Endothelial cell of umbilical vein (primary cell): Measurements from ENCODE around the gene MCUR1. TPM values are rescaled to one million over a fixed set of nuclear protein-coding genes. Genes with fewer than 3 reads are reported as not detected.

Source experiments
- BruUV-seq: library from RNA; stranded (reverse); fragments of 400-500 nt; replicated peaks from 2 replicates; lab custom pipeline; 2021; lab: Mats Ljungman, UMichigan
- CTCF ChIA-PET: fragments of 300-600, 350-600 bp; sonication (Branson Sonifier 250); formaldehyde crosslinking; loops from one replicate; lab custom pipeline; 2021; ENCODE audit warnings: antibody characterized with exemption, inconsistent platforms; lab: Charles Lee
- POLR2A ChIA-PET: fragments of 300-600, 350-600 bp; sonication (Branson Sonifier 250); formaldehyde crosslinking; loops from one replicate; lab custom pipeline; 2021; ENCODE audit warnings: antibody characterized with exemption, inconsistent platforms; lab: Charles Lee
- DNase-seq: peaks from one replicate; pipeline ENCODE4 v3.0.0-alpha.2; 2011; ENCODE audit warnings: low read depth, low spot score
- FAIRE-seq: peaks from 2 replicates; lab custom pipeline; 2011; peaks lifted over from hg19 to GRCh38; lab: Jason Lieb, UNC
- H2AFZ ChIP-seq: 2 replicates; pipeline ENCODE4 v1.6.0; 2012; ENCODE audit warnings: low read depth, low read length, control low read depth, inconsistent platforms
- H3K27ac ChIP-seq: 2 replicates; pipeline ENCODE4 v1.5.1; 2011; ENCODE audit warnings: low read depth, mild to moderate bottlenecking, control low read depth, low read length, moderate library complexity; ENCODE audit not compliant: insufficient read depth
- H3K27me3 ChIP-seq, 2 experiments: 2 replicates each; pipeline versions ENCODE4 v1.6.0 to v1.6.1; 2011; ENCODE audit warnings: low read length in 2 of 2, mixed read lengths in 1 of 2; ENCODE audit not compliant: control insufficient read depth in 2 of 2, insufficient read depth in 2 of 2
- H3K36me3 ChIP-seq, 2 experiments: 2 replicates in 1 of 2; 3 replicates in 1 of 2; pipeline ENCODE4 v1.5.1; 2011; ENCODE audit warnings: low read length in 2 of 2, mild to moderate bottlenecking in 1 of 2, moderate library complexity in 1 of 2; ENCODE audit not compliant: control insufficient read depth in 2 of 2, insufficient read depth in 2 of 2; ENCODE audit errors: extremely low read depth in 1 of 2
- H3K4me1 ChIP-seq: 3 replicates; pipeline ENCODE4 v1.5.1; 2011; ENCODE audit warnings: mild to moderate bottlenecking, low read length; ENCODE audit not compliant: control insufficient read depth, insufficient read depth; ENCODE audit errors: extremely low read depth
- H3K4me2 ChIP-seq: 2 replicates; pipeline ENCODE4 v1.6.1; 2011; ENCODE audit warnings: low read length, control low read depth, mixed read lengths; ENCODE audit not compliant: insufficient read depth
- H3K4me3 ChIP-seq, 3 experiments: fragments of 200-600 bp in 1 of 3; sonication (generic), shearing (Covaris generic) in 1 of 3; replicated peaks in 1 of 3; 2 replicates each; pipeline ENCODE4 v1.5.1; 2011 to 2016; ENCODE audit warnings: control low read depth in 3 of 3, low read length in 3 of 3, mild to moderate bottlenecking in 2 of 3, inconsistent platforms in 1 of 3, low read depth in 1 of 3, moderate library complexity in 1 of 3; ENCODE audit not compliant: insufficient read depth in 1 of 3
- H3K79me2 ChIP-seq: 2 replicates; pipeline ENCODE4 v1.6.0; 2012; ENCODE audit warnings: low read length, inconsistent platforms; ENCODE audit not compliant: control insufficient read depth, insufficient read depth
- H3K9ac ChIP-seq: replicated peaks from 2 replicates; pipeline ENCODE3; 2011; ENCODE audit warnings: low read length, control low read depth; ENCODE audit not compliant: insufficient read depth; ENCODE audit errors: extremely low read depth
- H3K9me1 ChIP-seq: replicated peaks from 3 replicates; pipeline ENCODE4 v1.6.0; 2011; ENCODE audit warnings: mild to moderate bottlenecking, low read length; ENCODE audit not compliant: control insufficient read depth, insufficient read depth; ENCODE audit errors: extremely low read depth
- H3K9me3 ChIP-seq: replicated peaks from 2 replicates; pipeline ENCODE4 v1.5.1; 2012; ENCODE audit warnings: low read length, inconsistent platforms; ENCODE audit not compliant: control insufficient read depth, insufficient read depth
- H4K20me1 ChIP-seq: replicated peaks from 2 replicates; pipeline ENCODE3; 2011; ENCODE audit warnings: mild to moderate bottlenecking, low read length; ENCODE audit not compliant: control insufficient read depth, insufficient read depth; ENCODE audit errors: extremely low read depth
- EZH2 ChIP-seq: IDR thresholded peaks from 2 replicates; pipeline ENCODE4 v1.6.1; 2012; ENCODE audit warnings: borderline replicate concordance, low read depth, mild to moderate bottlenecking, moderate library complexity, low read length, inconsistent platforms; ENCODE audit not compliant: severe bottlenecking
- FOS ChIP-seq: IDR thresholded peaks from 2 replicates; pipeline ENCODE4 v1.6.1; 2011; ENCODE audit warnings: mild to moderate bottlenecking, low read length, moderate library complexity, borderline replicate concordance; ENCODE audit not compliant: insufficient read depth
- GATA2 ChIP-seq: IDR thresholded peaks from 2 replicates; pipeline ENCODE4 v1.7.0; 2011; ENCODE audit warnings: low read depth, mild to moderate bottlenecking, moderate library complexity, mixed read lengths, low read length; ENCODE audit not compliant: insufficient read length, insufficient read depth
- JUN ChIP-seq: IDR thresholded peaks from 2 replicates; pipeline ENCODE4 v1.6.1; 2011; ENCODE audit warnings: borderline replicate concordance, low read depth; ENCODE audit not compliant: insufficient read length, insufficient read depth
- MYC ChIP-seq: IDR thresholded peaks from one replicate; pipeline ENCODE4 v1.6.1; 2011; ENCODE audit warnings: mild to moderate bottlenecking, low read depth, low read length
- POLR2A ChIP-seq: IDR thresholded peaks from 2 replicates; pipeline ENCODE4 v1.6.1; 2012; ENCODE audit warnings: low read depth, mild to moderate bottlenecking, control low read depth, low read length
- POLR2AphosphoS5 ChIP-seq: IDR thresholded peaks from 2 replicates; pipeline ENCODE4 v1.6.1; 2012; ENCODE audit warnings: low read depth, mild to moderate bottlenecking, control low read depth, low read length, moderate library complexity; ENCODE audit not compliant: insufficient read depth
- dilution Hi-C: fragments of 300-500 bp; cut with MboI; formaldehyde crosslinking; loops from one replicate; pipeline ENCODE4 v1.15.0; 2019; ENCODE audit warnings: low sequenced_read_pairs; ENCODE audit not compliant: extremely low pct_ligation_motif_present
- intact Hi-C: fragments of 100-400 bp; cut with micrococcal nuclease; formaldehyde crosslinking; loops from one replicate; pipeline ENCODE4 v1.10.0; 2022
- polyA plus RNA-seq, 4 experiments: library from polyadenylated mRNA; depleted of rRNA in 3 of 4; stranded (reverse) in 3 of 4; unstranded in 1 of 4; fragments of >200 nt; gene quantifications; 2 replicates each; pipeline versions ENCODE4 v1.2.1 to v1.2.3, GENCODE V29; 2011 to 2012; ENCODE audit warnings: missing spikeins in 1 of 4
- total RNA-seq: library from RNA; stranded (reverse); gene quantifications from 2 replicates; pipeline ENCODE4 v1.2.3, GENCODE V29; 2021
- TF ChIP-seq, protein P1 (sequence below), 2 donors: IDR thresholded peaks; 1 replicate in 1 of 2; 2 replicates in 1 of 2; pipeline ENCODE4 v1.5.1; 2011; ENCODE audit warnings: low read length in 2 of 2, mild to moderate bottlenecking in 2 of 2, moderate library complexity in 2 of 2, control low read depth in 1 of 2, inconsistent platforms in 1 of 2, low read depth in 1 of 2; ENCODE audit not compliant: insufficient read depth in 1 of 2; ENCODE audit errors: extremely low read depth in 1 of 2
- TF ChIP-seq, protein P2 (sequence below): IDR thresholded peaks from 2 replicates; pipeline ENCODE4 v1.6.1; 2011; ENCODE audit not compliant: insufficient read depth, insufficient read length

The MCUR1 gene
- total and polyA plus RNA-seq, 2 donors (not counting 3 experiments of a cell fraction or from before 2014, with no cell fraction given), result 6.2 to 21.2 TPM

DNA sequence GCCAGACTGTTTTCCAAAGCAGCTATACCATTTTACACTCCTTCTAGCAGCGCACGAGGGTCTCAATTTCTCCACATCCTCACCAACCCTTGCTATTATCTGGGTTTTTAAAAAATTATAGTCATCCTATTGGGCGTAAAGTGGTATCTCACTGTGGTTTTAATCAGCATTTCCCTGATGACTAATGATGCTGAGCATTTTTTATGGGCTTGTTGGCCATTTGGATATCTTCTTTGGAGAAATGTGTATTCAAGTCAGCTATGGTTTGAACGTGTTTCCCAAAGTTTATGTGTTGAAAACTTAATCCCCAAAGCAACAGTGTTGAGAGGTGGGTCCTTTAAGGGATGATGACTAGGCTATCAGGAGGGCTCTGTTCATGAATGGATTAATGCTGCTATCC, 6.7 kb downstream of the MCUR1 start:
- ChIA-PET CTCF (interaction anchor here (1.0 to 1.5 kb wide), 2 partner anchors 11 to 259 kb away, joined by 3 to 6 read pairs; no protein-coding TSS in a partner anchor), POLR2A (no interaction called here)
- FAIRE-seq, result no peak
- H3K79me2 ChIP-seq, result peaks cover 14% of the 10 kb centered on the region
- no peak overlapping the region for H2AFZ ChIP-seq
- no peaks in the 10 kb centered on the region for H3K4me1 ChIP-seq
- intact Hi-C loops, result no loop called here
- TF ChIP-seq, protein P1, sequence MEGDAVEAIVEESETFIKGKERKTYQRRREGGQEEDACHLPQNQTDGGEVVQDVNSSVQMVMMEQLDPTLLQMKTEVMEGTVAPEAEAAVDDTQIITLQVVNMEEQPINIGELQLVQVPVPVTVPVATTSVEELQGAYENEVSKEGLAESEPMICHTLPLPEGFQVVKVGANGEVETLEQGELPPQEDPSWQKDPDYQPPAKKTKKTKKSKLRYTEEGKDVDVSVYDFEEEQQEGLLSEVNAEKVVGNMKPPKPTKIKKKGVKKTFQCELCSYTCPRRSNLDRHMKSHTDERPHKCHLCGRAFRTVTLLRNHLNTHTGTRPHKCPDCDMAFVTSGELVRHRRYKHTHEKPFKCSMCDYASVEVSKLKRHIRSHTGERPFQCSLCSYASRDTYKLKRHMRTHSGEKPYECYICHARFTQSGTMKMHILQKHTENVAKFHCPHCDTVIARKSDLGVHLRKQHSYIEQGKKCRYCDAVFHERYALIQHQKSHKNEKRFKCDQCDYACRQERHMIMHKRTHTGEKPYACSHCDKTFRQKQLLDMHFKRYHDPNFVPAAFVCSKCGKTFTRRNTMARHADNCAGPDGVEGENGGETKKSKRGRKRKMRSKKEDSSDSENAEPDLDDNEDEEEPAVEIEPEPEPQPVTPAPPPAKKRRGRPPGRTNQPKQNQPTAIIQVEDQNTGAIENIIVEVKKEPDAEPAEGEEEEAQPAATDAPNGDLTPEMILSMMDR (IDR thresholded peaks at IDR 0.05; ENCODE audit: extremely low read depth in 1 of 2, insufficient read depth in 1 of 2, low read depth in 1 of 2, low read length in 2 of 2), result no peak
- TF ChIP-seq, protein P2, sequence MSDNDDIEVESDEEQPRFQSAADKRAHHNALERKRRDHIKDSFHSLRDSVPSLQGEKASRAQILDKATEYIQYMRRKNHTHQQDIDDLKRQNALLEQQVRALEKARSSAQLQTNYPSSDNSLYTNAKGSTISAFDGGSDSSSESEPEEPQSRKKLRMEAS, result no peak
- TF ChIP-seq POLR2A, result no peak
- no peak for TF ChIP-seq EZH2
- TF ChIP-seq POLR2AphosphoS5, result no peak
- no peak for TF ChIP-seq MYC
- TF ChIP-seq GATA2, result no peak
- no peak for TF ChIP-seq JUN
- TF ChIP-seq FOS, result no peak
- H3K9me1 ChIP-seq, result no peaks in the 10 kb centered on the region
- dilution Hi-C loops, result no loop called here
- BruUV-seq, result no TSS peak
- no peaks in the 10 kb centered on the region for H3K9me3 ChIP-seq
- no peak for DNase-seq
- peaks cover 0 to 2% of the 10 kb centered on the region in 2 experiments for H3K36me3 ChIP-seq
- no peak overlapping the region for H3K27ac ChIP-seq
- H3K9ac ChIP-seq, result no peak overlapping the region
- no peaks in the 10 kb centered on the region for H3K27me3 ChIP-seq
- no peak overlapping the region for H3K4me2 ChIP-seq
- no peaks in the 10 kb centered on the region for H4K20me1 ChIP-seq
- H3K4me3 ChIP-seq, result no peak overlapping the region
